DMS153 treated with DMSO at 0.1 percent for 48 hours (cell line): ENCODE measurements around the gene ZDHHC11B.
A peak's percentile ranks its signal among the peaks of the same experiment; 100 is the strongest.

Experiments
- DNase-seq: peaks from one replicate; lab custom pipeline; 2025; ENCODE audit not compliant: unreplicated experiment; lab: John Stamatoyannopoulos, UW

The ZDHHC11B gene

GRCh38 chr5:674630-675011 is 109.9 kb downstream of the ZDHHC11B start:
- peak; percentile 20 for DNase-seq

GRCh38 chr5:673831-674629 is 110.5 kb downstream of the ZDHHC11B start:
- no peak for DNase-seq

GRCh38 chr5:673161-673830 is 111.2 kb downstream of the ZDHHC11B start:
- no peak for DNase-seq

GRCh38 chr5:672329-673160 is 112.0 kb downstream of the ZDHHC11B start:
- peak; percentile 96 for DNase-seq

- peak; percentile 73 for DNase-seq
Observed at GRCh38 chr5:671459-672328, 112.8 kb downstream of the ZDHHC11B start.

- no peak for DNase-seq
Observed at GRCh38 chr5:670396-671270, 113.9 kb downstream of the ZDHHC11B start.

- DNase-seq, result no peak
Observed at GRCh38 chr5:669842-670395, 114.6 kb downstream of the ZDHHC11B start.

GRCh38 chr5:669111-669841 is 115.3 kb downstream of the ZDHHC11B start:
- DNase-seq, result no peak

GRCh38 chr5:668283-668995 is 116.1 kb downstream of the ZDHHC11B start:
- no peak for DNase-seq

- no peak for DNase-seq
Observed at GRCh38 chr5:666816-667498, 117.6 kb downstream of the ZDHHC11B start.

- DNase-seq, result no peak
Observed at GRCh38 chr5:665956-666711, 118.4 kb downstream of the ZDHHC11B start.

GRCh38 chr5:665541-665955 is 119.0 kb downstream of the ZDHHC11B start:
- no peak for DNase-seq

GRCh38 chr5:664994-665360 is 119.6 kb downstream of the ZDHHC11B start:
- no peak for DNase-seq

- DNase-seq, result no peak
Observed at GRCh38 chr5:664343-664993, 120.1 kb downstream of the ZDHHC11B start.

- DNase-seq, result no peak
Observed at GRCh38 chr5:663436-664342, 120.8 kb downstream of the ZDHHC11B start.
